NOMO-1 (cell line): Measurements from ENCODE around the gene COBL.
A peak's percentile ranks its signal among the peaks of the same experiment; 100 is the strongest.
"Not testable (repeated sequence)": the region's sequence is repeated elsewhere in the genome, so short reads cannot be mapped to it uniquely, and the experiment has no call there.

Experiments used
- DNase-seq, 2 experiments: peaks; one replicate each; lab custom pipeline; 2025; ENCODE audit not compliant: unreplicated experiment in 2 of 2; lab: John Stamatoyannopoulos, UW

The COBL gene

GRCh38 chr7:51219261-51219988 lies 97.2 kb downstream of the COBL start:
- no peak for DNase-seq

GRCh38 chr7:51217804-51218203 lies 98.8 kb downstream of the COBL start:
- no peak for DNase-seq

- DNase-seq, result no peak
These were observed 102.5 kb downstream of the COBL start for GRCh38 chr7:51214098-51214497.

GRCh38 chr7:51213618-51214017 lies 103.0 kb downstream of the COBL start:
- DNase-seq, result no peak

GRCh38 chr7:51210766-51211165 lies 105.8 kb downstream of the COBL start:
- DNase-seq, result no peak

- DNase-seq, result no peak
These were observed 107.2 kb downstream of the COBL start for GRCh38 chr7:51209426-51209825.

- DNase-seq, result not testable (repeated sequence)
These were observed 108.5 kb downstream of the COBL start for GRCh38 chr7:51208125-51208524.

GRCh38 chr7:51198654-51199053 lies 118.0 kb downstream of the COBL start:
- no peak for DNase-seq

- DNase-seq, result no peak
These were observed 125.6 kb downstream of the COBL start for GRCh38 chr7:51190969-51191368.

- no peak for DNase-seq
These were observed 126.8 kb downstream of the COBL start for GRCh38 chr7:51189777-51190176.

GRCh38 chr7:51188987-51189386 lies 127.6 kb downstream of the COBL start:
- DNase-seq, result no peak

GRCh38 chr7:51187941-51188340 lies 128.7 kb downstream of the COBL start:
- DNase-seq, result no peak

- no peak for DNase-seq
These were observed 130.1 kb downstream of the COBL start for GRCh38 chr7:51186531-51186930.

- DNase-seq, result no peak
These were observed 133.9 kb downstream of the COBL start for GRCh38 chr7:51182636-51183166.

GRCh38 chr7:51180092-51180491 lies 136.5 kb downstream of the COBL start:
- no peak for DNase-seq

- DNase-seq, result no peak
These were observed 140.6 kb downstream of the COBL start for GRCh38 chr7:51175992-51176388.

- no peak for DNase-seq
These were observed 141.2 kb downstream of the COBL start for GRCh38 chr7:51175316-51175991.

GRCh38 chr7:51165337-51165736 lies 151.3 kb downstream of the COBL start:
- no peak for DNase-seq

- DNase-seq, result peak; percentile 6 to 47
These were observed 153.8 kb downstream of the COBL start for GRCh38 chr7:51162724-51163329.

- no peak for DNase-seq
These were observed 154.7 kb downstream of the COBL start for GRCh38 chr7:51161937-51162336.

- peak; percentile 30 to 34 for DNase-seq
These were observed 155.5 kb downstream of the COBL start for GRCh38 chr7:51160990-51161615.
